ENCODE data around the gene MMEL1.

GRCh38 chr1:2606396-2606880, 26.4 kb downstream of the MMEL1 start:
- TF ChIP-seq, protein P1, sequence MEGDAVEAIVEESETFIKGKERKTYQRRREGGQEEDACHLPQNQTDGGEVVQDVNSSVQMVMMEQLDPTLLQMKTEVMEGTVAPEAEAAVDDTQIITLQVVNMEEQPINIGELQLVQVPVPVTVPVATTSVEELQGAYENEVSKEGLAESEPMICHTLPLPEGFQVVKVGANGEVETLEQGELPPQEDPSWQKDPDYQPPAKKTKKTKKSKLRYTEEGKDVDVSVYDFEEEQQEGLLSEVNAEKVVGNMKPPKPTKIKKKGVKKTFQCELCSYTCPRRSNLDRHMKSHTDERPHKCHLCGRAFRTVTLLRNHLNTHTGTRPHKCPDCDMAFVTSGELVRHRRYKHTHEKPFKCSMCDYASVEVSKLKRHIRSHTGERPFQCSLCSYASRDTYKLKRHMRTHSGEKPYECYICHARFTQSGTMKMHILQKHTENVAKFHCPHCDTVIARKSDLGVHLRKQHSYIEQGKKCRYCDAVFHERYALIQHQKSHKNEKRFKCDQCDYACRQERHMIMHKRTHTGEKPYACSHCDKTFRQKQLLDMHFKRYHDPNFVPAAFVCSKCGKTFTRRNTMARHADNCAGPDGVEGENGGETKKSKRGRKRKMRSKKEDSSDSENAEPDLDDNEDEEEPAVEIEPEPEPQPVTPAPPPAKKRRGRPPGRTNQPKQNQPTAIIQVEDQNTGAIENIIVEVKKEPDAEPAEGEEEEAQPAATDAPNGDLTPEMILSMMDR (IDR thresholded peaks at IDR 0.05): no peak
- TF ChIP-seq NR3C1 (CRISPR knock-in tag; conservative IDR thresholded peaks at IDR 0.05; ENCODE audit: low read depth) (no peak), ATF3 (CRISPR knock-in tag; conservative IDR thresholded peaks at IDR 0.05) (no peak), USF1 (CRISPR knock-in tag; IDR thresholded peaks at IDR 0.05) (no peak), ZNF138 (CRISPR knock-in tag; conservative IDR thresholded peaks at IDR 0.05) (no peak), KAT7 (CRISPR knock-in tag; IDR thresholded peaks at IDR 0.05; ENCODE audit: borderline replicate concordance) (no peak), NFYB (CRISPR knock-in tag; conservative IDR thresholded peaks at IDR 0.05; ENCODE audit: low read depth) (no peak), USF2 (CRISPR knock-in tag; IDR thresholded peaks at IDR 0.05) (no peak), FOXP4 (CRISPR knock-in tag; IDR thresholded peaks at IDR 0.05) (no peak)
